Suprapubic skin (tissue), 4 donors: ENCODE data around the gene KCNH4.

Experiments used
- EP300 ChIP-seq: sonication (generic); formaldehyde crosslinking; IDR thresholded peaks from one replicate; pipeline ENCODE4 v1.6.1; 2017; ENCODE audit warnings: antibody characterized with exemption
- POLR2A ChIP-seq, 2 donors: fragments of 450-650 bp; IDR thresholded peaks; one replicate each; pipeline ENCODE4 v1.6.1; 2017; ENCODE audit warnings: antibody characterized with exemption in 2 of 2, mild to moderate bottlenecking in 2 of 2, moderate library complexity in 2 of 2
- POLR2AphosphoS5 ChIP-seq, 3 donors: sonication (generic); formaldehyde crosslinking; IDR thresholded peaks; one replicate each; pipeline ENCODE4 v1.6.1; 2017; ENCODE audit warnings: antibody characterized with exemption in 3 of 3
- TF ChIP-seq, protein P1 (sequence below), 2 donors: fragments of 200-600 bp in 1 of 2; fragments of 450-650 bp in 1 of 2; sonication (generic) in 1 of 2; IDR thresholded peaks; one replicate each; pipeline ENCODE4 v1.5.1; 2016 to 2019; ENCODE audit warnings: antibody characterized with exemption in 2 of 2, mild to moderate bottlenecking in 1 of 2, moderate library complexity in 1 of 2

DNA sequence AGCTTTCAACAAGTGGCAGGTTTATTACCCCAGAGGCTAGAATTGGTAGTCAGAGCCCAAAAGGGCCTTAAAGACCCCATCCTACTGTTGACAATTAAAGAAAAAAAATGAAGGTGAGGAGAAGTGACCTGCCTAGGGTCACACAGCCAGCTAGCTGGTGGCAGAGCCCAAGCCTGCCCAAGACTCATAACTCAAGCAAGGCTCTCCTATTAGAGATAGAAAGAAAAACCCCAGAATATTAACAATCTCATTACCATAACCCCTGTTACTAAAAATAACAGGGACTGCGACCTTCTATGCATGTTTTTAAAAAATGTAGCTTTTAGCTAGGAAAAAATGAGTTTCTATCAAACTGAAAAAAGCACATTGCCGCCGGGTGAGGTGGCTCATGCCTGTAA, 44.3 kb downstream of the KCNH4 start:
- TF ChIP-seq, protein P1, sequence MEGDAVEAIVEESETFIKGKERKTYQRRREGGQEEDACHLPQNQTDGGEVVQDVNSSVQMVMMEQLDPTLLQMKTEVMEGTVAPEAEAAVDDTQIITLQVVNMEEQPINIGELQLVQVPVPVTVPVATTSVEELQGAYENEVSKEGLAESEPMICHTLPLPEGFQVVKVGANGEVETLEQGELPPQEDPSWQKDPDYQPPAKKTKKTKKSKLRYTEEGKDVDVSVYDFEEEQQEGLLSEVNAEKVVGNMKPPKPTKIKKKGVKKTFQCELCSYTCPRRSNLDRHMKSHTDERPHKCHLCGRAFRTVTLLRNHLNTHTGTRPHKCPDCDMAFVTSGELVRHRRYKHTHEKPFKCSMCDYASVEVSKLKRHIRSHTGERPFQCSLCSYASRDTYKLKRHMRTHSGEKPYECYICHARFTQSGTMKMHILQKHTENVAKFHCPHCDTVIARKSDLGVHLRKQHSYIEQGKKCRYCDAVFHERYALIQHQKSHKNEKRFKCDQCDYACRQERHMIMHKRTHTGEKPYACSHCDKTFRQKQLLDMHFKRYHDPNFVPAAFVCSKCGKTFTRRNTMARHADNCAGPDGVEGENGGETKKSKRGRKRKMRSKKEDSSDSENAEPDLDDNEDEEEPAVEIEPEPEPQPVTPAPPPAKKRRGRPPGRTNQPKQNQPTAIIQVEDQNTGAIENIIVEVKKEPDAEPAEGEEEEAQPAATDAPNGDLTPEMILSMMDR (IDR thresholded peaks at IDR 0.05), result no peak
- TF ChIP-seq POLR2A (IDR thresholded peaks at IDR 0.05) (no peak), POLR2AphosphoS5 (IDR thresholded peaks at IDR 0.05) (no peak), EP300 (no peak)
